COR-L47 (cell line): Measurements from ENCODE around the gene ADAMTS14.
"Not testable (repeated sequence)": the region's sequence is repeated elsewhere in the genome, so short reads cannot be mapped to it uniquely, and the experiment has no call there.

Source experiments
- DNase-seq: peaks from one replicate; lab custom pipeline; 2025; lab: John Stamatoyannopoulos, UW

The ADAMTS14 gene

GRCh38 chr10:70656489-70656888 is 15.8 kb upstream of the ADAMTS14 start:
- no peak for DNase-seq

GRCh38 chr10:70657041-70657440 is 15.3 kb upstream of the ADAMTS14 start:
- DNase-seq, result no peak

DNA sequence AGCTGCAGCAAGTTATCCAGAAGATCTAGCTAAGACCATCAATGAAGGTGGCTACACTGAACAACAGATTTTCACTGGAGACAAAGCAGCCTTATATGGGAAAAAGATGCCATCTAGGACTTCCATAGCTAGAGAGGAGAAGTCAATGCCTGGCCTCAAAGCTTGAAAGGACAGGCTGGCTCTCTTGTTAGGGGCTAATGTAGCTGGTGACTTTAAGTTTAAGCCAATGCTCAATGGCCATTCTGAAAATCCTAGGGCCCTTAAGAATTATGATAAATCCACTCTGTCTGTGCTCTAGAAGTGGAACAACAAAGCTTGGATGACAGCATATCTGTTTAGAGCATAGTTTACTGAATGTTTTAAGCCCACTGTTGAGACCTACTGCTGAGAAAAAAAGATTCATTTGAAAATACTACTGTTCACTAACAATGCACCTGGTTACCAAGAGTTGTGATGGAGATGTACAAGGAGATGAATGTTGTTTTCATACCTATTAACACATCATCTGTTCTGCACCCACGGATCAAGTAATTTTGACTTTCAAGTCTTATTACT is 13.6 kb upstream of the ADAMTS14 start:
- no peak for DNase-seq

GRCh38 chr10:70659306-70659705 is 13.0 kb upstream of the ADAMTS14 start:
- no peak for DNase-seq

DNA sequence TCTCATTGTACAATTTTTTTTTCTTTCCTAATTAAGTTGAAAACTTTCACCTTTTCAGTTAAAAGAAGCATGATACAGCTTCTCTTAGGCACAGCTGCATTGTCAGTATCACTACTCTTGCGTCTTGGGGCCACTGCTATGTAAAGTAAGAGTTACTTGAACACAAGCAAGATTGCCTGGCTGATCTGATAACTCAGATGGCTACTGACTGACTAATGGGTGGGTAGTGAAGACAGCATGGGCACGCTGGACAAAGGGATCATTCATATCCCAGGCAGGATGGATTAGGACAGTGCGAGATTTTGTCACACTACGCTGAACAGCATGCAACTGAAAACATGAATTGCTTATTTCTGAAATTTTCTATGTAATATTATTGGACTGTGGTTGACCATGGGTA is 11.6 kb upstream of the ADAMTS14 start:
- DNase-seq, result no peak

- DNase-seq, result no peak
Observed at GRCh38 chr10:70661623-70662361, 10.5 kb upstream of the ADAMTS14 start.

- no peak for DNase-seq
Observed at GRCh38 chr10:70662362-70663220, 9.7 kb upstream of the ADAMTS14 start.

DNA sequence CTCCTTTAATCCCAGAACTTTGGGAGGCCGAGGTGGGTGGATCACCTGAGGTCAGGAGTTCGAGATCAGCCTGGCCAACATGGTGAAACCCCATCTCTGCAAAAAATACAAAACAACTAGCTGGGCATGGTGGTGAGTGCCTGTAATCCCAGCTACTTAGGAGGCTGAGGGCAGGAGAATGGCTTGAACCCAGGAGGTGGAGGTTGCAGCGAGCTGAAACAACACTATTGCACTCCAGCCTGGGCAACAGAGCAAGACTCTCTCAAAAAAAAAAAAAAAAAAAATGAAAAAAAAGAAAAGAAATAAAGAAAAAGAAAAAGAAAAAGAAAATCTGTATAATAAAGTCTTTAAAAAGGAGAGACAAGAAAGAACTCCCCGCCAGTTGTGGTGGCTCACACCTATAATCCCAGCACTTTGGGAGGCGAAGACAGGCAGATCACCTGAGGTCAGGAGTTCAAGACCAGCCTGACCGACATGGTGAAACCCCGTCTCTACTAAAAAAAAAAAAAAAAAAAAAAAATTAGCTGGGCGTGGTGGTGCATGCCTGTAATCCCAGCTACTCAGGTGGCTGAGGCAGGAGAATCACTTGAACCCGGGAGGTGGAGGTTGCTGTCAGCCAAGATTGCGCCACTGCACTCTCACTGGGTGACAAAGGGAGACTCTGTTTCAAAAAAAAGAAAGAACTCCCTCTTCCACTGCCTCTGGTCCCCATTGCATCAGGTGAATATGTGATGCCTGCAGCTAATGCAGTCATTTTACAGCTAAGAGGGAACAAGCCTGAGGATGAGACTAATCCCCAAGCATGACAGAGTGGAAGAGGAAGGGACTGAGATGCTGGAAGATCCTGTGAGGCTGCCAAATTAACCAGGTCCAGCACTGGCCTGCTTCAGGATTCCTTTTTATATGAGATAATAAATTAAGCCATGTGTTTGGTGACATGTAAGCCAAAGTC is 8.6 kb upstream of the ADAMTS14 start:
- DNase-seq, result not testable (repeated sequence)

DNA sequence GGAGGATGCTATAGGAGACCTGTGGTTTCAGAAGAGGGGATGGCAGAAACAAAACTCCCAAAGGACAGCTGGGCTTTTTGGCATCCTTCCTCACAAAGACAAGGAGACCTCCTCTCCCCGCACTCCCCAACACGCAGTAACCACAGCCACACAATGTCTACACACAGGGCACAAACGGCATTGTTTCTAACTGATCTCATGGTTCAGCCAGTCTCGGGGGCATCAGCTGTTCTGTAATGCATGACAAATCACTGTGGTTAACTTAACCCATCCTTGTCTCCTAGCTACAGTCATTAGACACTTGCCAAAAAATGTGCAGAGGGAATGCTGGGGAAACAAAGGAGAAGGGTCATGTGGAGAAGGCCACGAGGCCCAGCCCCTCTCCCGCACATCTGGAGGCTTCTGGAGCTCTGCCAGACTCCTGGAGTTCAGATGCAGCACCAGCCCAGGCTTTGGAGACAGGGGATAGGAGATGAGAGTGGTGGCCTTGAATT is 7.6 kb upstream of the ADAMTS14 start:
- DNase-seq, result peak; percentile 51

GRCh38 chr10:70666960-70667798 is 5.1 kb upstream of the ADAMTS14 start:
- no peak for DNase-seq

DNA sequence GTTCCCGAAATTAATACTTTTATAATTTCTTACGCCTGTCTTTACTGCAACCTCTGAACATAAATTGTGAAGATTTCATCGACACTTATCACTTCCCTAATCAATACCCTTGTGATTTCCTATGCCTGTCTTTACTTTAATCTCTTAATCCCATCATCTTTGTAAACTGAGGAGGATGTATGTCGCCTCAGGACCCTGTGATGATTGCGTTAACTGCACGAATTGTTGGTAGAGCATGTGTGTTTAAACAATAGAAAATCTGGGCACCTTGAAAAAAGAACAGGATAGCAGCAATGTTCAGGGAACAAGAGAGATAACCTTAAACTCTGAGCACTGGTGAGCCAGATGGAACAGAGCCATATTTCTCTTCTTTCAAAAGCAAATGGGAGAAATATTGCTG is 4.5 kb upstream of the ADAMTS14 start:
- not testable (repeated sequence) for DNase-seq

DNA sequence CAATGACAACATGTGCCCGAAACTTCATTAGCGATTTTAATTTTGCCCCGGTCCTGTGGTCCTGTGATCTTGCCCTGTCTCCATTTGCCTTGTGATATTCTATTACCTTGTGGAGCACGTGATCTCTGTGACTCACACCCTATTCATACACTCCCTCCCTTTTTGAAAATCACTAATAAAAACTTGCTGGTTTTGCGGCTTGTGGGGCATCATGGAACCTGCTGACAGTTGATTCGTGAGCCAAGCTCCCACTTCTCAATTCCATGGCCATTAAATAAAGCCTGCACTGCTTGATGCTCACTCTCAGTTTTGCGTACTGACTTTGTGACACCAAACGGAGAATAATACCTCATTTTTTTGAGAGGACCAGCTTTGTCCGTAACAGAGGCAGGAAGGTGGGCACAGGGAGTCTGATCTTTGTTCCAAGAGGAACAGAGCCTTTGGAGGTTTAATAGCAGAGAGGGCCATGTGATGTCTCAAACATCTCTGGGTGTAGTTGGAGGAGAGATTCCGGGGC is 3.8 kb upstream of the ADAMTS14 start:
- no peak for DNase-seq

DNA sequence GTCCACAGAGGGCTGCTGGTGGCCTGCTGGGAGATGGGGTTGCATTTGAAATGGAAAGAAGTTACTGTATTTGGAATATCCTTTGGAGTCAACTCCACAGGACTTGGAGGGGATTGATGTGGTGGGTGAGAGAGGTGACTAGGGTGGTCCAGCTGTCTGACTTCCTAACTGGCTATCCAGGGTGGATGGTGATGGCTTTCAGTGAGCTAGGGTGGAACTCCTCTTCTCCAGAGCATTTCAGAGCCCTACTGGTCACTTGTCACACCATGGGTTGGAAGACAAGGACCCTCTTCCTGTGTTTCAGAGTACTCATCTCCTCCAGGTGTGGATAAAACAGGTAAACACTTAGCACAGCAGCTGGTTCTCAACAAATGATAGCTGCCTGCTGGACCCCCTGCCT is 3.3 kb upstream of the ADAMTS14 start:
- DNase-seq, result no peak

GRCh38 chr10:70669732-70670317 is 2.5 kb upstream of the ADAMTS14 start:
- DNase-seq, result no peak

DNA sequence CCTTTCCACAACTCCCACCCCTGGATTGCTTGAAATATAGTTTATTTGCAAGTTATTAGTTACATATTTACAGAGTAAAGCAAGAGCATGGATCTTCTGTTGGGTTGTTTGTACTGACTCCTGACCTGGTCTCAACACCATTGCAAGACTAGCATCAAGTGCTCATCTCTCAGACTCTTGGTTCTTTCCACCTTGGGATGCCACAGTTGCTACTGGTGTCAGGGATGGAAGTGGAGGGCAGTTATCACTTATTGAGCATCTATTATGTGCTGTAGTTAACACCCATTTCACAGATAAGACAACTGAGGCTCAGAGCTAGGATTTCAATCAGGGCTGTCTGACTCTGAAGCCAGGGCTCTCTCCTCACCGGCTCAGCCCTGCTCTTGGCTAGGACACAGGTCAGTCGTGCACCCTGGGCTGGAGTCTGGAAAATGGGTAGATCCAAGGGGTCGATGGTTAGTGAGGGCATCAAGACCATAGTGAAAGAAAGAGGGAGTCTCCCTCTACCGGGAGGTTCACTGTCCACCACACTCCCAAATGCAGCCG is 614 bp upstream of the ADAMTS14 start:
- DNase-seq, result no peak

DNA sequence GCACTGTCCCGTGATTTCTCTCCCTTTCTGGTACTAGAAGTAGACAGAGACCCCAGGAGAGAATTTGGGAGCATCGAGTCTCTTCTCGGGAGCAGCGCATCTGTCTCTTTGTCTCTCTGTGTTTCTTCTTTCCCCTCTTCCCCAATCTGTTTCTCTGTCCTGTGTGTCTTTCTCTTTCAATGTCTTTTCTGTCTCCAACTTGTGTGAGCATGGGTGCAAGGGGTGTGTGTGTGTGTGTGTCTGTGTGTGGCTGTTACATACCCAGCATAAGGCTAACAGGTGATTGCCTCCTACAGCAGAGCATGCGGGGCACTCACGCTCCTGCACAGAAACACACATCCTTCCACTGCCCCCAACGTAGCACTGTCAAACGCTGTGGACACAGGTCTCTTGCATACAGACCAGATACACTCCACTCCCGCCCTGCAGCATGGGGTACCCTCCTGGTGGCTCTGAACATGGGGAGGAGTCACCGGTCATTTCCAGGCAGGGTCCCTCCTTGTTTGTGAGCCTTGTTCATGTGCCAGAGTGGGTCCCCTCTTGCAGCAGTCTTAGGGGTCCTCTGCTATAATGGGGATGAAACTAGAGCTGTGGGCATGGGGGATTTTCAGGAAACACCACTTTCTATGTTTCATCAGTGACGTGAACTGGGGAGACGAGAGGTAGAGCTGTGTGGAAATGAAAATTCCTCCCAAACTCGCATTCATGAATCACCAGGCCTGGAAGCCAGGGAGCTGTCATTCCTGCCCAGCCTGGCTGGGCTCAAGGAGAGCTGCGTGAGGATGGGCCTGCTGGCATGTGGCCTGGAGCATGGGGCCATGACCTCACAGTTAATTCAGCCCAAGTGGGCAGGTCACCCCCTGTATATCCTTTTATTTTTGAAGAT is 980 bp downstream of the ADAMTS14 start:
- no peak for DNase-seq

GRCh38 chr10:70673929-70674559 is 1.7 kb downstream of the ADAMTS14 start:
- no peak for DNase-seq
